Stomach (tissue), 9 donors: ENCODE measurements around the gene SLC44A1. TPM values are rescaled to one million over a fixed set of nuclear protein-coding genes. Genes with fewer than 3 reads are reported as not detected.

Source experiments
- DNase-seq, 2 donors: peaks; one replicate each; pipeline versions ENCODE4 v3.0.0 to v3.0.0-alpha.2; 2013 to 2019
- H3K27ac ChIP-seq, 5 donors: fragments of 200-600 bp in 4 of 5; sonication (generic) in 4 of 5; one replicate each; pipeline ENCODE4 v1.5.1; 2013 to 2019; ENCODE audit warnings: mild to moderate bottlenecking in 1 of 5, moderate library complexity in 1 of 5
- H3K27me3 ChIP-seq, 3 donors: fragments of 200-600 bp; sonication (generic); one replicate each; pipeline ENCODE4 v1.5.1; 2017 to 2019; ENCODE audit warnings: mixed run types in 1 of 3
- H3K36me3 ChIP-seq, 4 donors: fragments of 200-600 bp; sonication (generic); 1 replicate in 3 of 4; 2 replicates in 1 of 4; pipeline ENCODE4 v1.5.1; 2016 to 2019
- H3K4me1 ChIP-seq, 4 donors: fragments of 200-600 bp; sonication (generic); one replicate each; pipeline ENCODE4 v1.5.1; 2016 to 2019
- H3K4me3 ChIP-seq, 4 donors: fragments of 200-600 bp; sonication (generic) in 3 of 4; one replicate each; pipeline ENCODE4 v1.5.1; 2016 to 2019; ENCODE audit warnings: mild to moderate bottlenecking in 1 of 4
- H3K9me3 ChIP-seq, 4 donors: fragments of 200-600 bp; sonication (generic); one replicate each; pipeline ENCODE4 v1.5.1; 2016 to 2019
- EP300 ChIP-seq: sonication (generic); formaldehyde crosslinking; IDR thresholded peaks from one replicate; pipeline ENCODE4 v1.6.1; 2017; ENCODE audit warnings: antibody characterized with exemption
- POLR2A ChIP-seq, 4 donors: fragments of 450-650 bp; IDR thresholded peaks; one replicate each; pipeline ENCODE4 v1.6.1; 2016; ENCODE audit warnings: antibody characterized with exemption in 4 of 4, control low read depth in 2 of 4, mild to moderate bottlenecking in 1 of 4, moderate library complexity in 1 of 4
- POLR2AphosphoS5 ChIP-seq, 3 donors: sonication (generic); formaldehyde crosslinking; IDR thresholded peaks; one replicate each; pipeline ENCODE4 v1.6.1; 2016; ENCODE audit warnings: antibody characterized with exemption in 3 of 3
- WGBS, 5 donors: extraction: QIAGEN DNeasy Blood & Tissue Kit in 3 of 5; methylation state at CpG; one replicate each; pipeline versions ENCODE4 v1.1.5 to v1.1.7; 2013 to 2018; 5-methylcytosine and 5-hydroxymethylcytosine counted together
- intact Hi-C: fragments of 100-400 bp; cut with DNase I; formaldehyde crosslinking; loops from one replicate; pipeline ENCODE4 v1.15.1; 2023; ENCODE audit warnings: low total_unique reads
- polyA plus RNA-seq, 3 donors: library from polyadenylated mRNA; stranded (reverse); fragments of 200-250 nt; gene quantifications; one replicate each; pipeline ENCODE4 v1.2.3, GENCODE V29; 2013
- total RNA-seq, 5 donors: library from RNA; depleted of rRNA; stranded (reverse); fragments of >200 nt; gene quantifications; one replicate each; pipeline versions ENCODE4 v1.1.0 to v1.2.3, GENCODE V29; 2014 to 2016
- TF ChIP-seq, protein P1 (sequence below), 7 experiments: fragments of 450-650 bp in 4 of 7; fragments of 200-600 bp in 3 of 7; sonication (generic) in 3 of 7; IDR thresholded peaks; one replicate each; pipeline ENCODE4 v1.5.1; 2016 to 2019; ENCODE audit warnings: antibody characterized with exemption in 7 of 7, control low read depth in 2 of 7, mild to moderate bottlenecking in 1 of 7
- donor health status: healthy with polysubstance abuse.
- donor health status: Bipolar disorder and iron deficiency.
- donor health status: healthy.

Gene SLC44A1
- total and polyA plus RNA-seq, 8 donors: 5.7 to 82.8 (median 16.1) TPM

DNA sequence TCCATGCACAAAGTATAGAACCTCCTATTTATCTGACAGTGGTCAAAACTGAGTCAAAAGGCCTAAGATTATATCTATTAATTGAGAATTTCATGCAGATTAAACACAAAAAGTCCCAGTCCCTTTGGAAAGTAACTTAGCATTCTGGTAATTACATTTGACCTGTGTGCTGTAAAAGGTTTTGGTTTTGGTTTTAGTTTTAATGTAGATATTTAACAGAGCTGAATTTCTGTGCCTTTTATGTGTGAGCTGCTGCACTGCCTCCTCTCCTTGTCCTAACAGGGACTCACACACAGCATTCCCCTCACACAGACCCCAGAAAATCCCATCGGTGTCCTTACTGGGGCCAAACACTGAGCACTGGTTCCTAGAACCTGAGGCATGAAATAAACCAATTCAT is 172.4 kb downstream of the SLC44A1 start:
- Histone ChIP-seq H3K27ac (no peak overlapping the region), H3K36me3 (no peaks in the 10 kb centered on the region)
- no peak for DNase-seq

GRCh38 chr9:105418588-105419500 is 174.4 kb downstream of the SLC44A1 start:
- H3K4me1 ChIP-seq: peaks cover 0 to 25% (median 11%) of the 10 kb centered on the region in 4 donors
- H3K27ac ChIP-seq: no peak overlapping the region
- no peaks in the 10 kb centered on the region for H3K27me3 ChIP-seq
- no peak for DNase-seq
- H3K9me3 ChIP-seq: no peaks in the 10 kb centered on the region
- WGBS, 5 donors: 37 to 58% (median 56%) methylated on average over 3 of the region's 3 CpGs
- no peak for TF ChIP-seq POLR2A (IDR thresholded peaks at IDR 0.05)
- TF ChIP-seq, protein P1, sequence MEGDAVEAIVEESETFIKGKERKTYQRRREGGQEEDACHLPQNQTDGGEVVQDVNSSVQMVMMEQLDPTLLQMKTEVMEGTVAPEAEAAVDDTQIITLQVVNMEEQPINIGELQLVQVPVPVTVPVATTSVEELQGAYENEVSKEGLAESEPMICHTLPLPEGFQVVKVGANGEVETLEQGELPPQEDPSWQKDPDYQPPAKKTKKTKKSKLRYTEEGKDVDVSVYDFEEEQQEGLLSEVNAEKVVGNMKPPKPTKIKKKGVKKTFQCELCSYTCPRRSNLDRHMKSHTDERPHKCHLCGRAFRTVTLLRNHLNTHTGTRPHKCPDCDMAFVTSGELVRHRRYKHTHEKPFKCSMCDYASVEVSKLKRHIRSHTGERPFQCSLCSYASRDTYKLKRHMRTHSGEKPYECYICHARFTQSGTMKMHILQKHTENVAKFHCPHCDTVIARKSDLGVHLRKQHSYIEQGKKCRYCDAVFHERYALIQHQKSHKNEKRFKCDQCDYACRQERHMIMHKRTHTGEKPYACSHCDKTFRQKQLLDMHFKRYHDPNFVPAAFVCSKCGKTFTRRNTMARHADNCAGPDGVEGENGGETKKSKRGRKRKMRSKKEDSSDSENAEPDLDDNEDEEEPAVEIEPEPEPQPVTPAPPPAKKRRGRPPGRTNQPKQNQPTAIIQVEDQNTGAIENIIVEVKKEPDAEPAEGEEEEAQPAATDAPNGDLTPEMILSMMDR (IDR thresholded peaks at IDR 0.05): no peak
- no peak for TF ChIP-seq POLR2AphosphoS5 (IDR thresholded peaks at IDR 0.05)
- H3K36me3 ChIP-seq: no peaks in the 10 kb centered on the region
- intact Hi-C loops: loop anchor here (10.0 kb wide), 1 partner anchor 224 kb away; no protein-coding TSS in a partner anchor
- no peak overlapping the region for H3K4me3 ChIP-seq

More for the DNA sequence above, 172.4 kb downstream of the SLC44A1 start:
- WGBS, 5 donors: 75 to 87% (median 83%) methylated on average over 1 of the region's 1 CpG
- no peak for TF ChIP-seq EP300
- no peak for TF ChIP-seq POLR2AphosphoS5 (IDR thresholded peaks at IDR 0.05)
- TF ChIP-seq POLR2A (IDR thresholded peaks at IDR 0.05): no peak
- TF ChIP-seq, protein P1 (IDR thresholded peaks at IDR 0.05): no peak
- Histone ChIP-seq H3K4me1 (peaks cover 0 to 30% (median 14%) of the 10 kb centered on the region in 4 donors), H3K27me3 (no peaks in the 10 kb centered on the region), H3K9me3 (peaks cover 0 to 1% (median 0%) of the 10 kb centered on the region in 4 donors), H3K4me3 (no peak overlapping the region)
- intact Hi-C loops: loop anchor here (10.0 kb wide), 1 partner anchor 222 kb away; no protein-coding TSS in a partner anchor

DNA sequence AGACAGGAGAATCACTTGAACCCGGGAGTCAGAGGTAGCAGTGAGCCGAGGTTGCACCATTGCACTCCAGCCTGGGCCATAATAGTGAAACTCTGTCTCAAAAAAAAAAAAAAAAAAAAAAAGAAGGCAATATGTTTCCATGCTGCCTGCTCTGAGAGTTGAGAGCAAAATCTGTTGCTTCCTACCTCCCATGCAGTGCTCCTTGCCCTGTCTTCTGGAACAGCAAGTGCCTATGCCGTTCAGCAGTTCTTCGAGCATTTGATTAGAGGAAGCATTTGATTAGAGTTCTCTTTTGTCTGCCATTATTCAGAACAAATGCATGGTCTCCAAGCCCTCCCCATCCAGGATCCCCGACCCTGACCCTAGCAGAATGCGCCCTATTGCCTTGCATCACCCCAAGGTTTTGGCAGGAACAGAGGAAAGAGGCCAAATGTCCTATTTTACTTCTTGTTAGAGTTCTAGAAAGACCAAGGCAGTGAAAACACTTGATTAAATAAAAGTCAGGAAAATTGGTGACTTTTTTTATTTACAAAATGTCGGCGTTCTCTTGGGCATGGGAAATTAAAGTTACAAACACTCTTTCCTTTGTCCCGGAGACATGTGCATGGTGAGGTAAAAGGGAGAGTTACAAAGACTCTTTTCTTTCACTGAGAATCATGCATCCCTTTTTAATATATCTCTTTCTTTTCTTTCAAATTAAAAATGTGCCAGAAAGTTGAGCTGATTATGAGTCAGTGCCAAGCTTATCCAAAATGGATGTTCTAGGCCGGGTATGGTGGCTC is 175.6 kb downstream of the SLC44A1 start:
- no peak for TF ChIP-seq POLR2A (IDR thresholded peaks at IDR 0.05)
- TF ChIP-seq, protein P1 (IDR thresholded peaks at IDR 0.05): no peak
- no peak for TF ChIP-seq EP300
- TF ChIP-seq POLR2AphosphoS5 (IDR thresholded peaks at IDR 0.05): no peak

GRCh38 chr9:105421154-105421553 is 176.7 kb downstream of the SLC44A1 start:
- WGBS, 5 donors: 75 to 93% (median 80%) methylated on average over 2 of the region's 2 CpGs
- peaks cover 0 to 13% (median 5%) of the 10 kb centered on the region in 4 donors for H3K4me1 ChIP-seq

More for the DNA sequence above, 175.6 kb downstream of the SLC44A1 start:
- 89 to 93% (median 90%) methylated on average over 10 of the region's 10 CpGs for WGBS, 5 donors
- no peak overlapping the region for H3K27ac ChIP-seq
- DNase-seq: no peak
- no peak overlapping the region for H3K4me3 ChIP-seq
- H3K4me1 ChIP-seq: peaks cover 0 to 19% (median 9%) of the 10 kb centered on the region in 4 donors
- no peaks in the 10 kb centered on the region for H3K9me3 ChIP-seq
- no peaks in the 10 kb centered on the region for H3K36me3 ChIP-seq
- H3K27me3 ChIP-seq: no peaks in the 10 kb centered on the region
- intact Hi-C loops: loop anchor here (10.0 kb wide), 1 partner anchor 225 kb away; no protein-coding TSS in a partner anchor

More at GRCh38 chr9:105421154-105421553, 176.7 kb downstream of the SLC44A1 start:
- Histone ChIP-seq H3K27ac (no peak overlapping the region), H3K4me3 (no peak overlapping the region), H3K9me3 (no peaks in the 10 kb centered on the region), H3K36me3 (no peaks in the 10 kb centered on the region), H3K27me3 (no peaks in the 10 kb centered on the region)
- intact Hi-C loops: no loop called here
- DNase-seq: no peak
- TF ChIP-seq POLR2A (IDR thresholded peaks at IDR 0.05) (no peak), POLR2AphosphoS5 (IDR thresholded peaks at IDR 0.05) (no peak), EP300 (no peak)
- TF ChIP-seq, protein P1 (IDR thresholded peaks at IDR 0.05): no peak
